ENCODE results near the gene RASA1. TPM values are rescaled to one million over a fixed set of nuclear protein-coding genes. Genes with fewer than 3 reads are reported as not detected.

The RASA1 gene
- total and polyA plus RNA-seq, 2 experiments from 2014 or later: 9.3 to 35.0 TPM

DNA sequence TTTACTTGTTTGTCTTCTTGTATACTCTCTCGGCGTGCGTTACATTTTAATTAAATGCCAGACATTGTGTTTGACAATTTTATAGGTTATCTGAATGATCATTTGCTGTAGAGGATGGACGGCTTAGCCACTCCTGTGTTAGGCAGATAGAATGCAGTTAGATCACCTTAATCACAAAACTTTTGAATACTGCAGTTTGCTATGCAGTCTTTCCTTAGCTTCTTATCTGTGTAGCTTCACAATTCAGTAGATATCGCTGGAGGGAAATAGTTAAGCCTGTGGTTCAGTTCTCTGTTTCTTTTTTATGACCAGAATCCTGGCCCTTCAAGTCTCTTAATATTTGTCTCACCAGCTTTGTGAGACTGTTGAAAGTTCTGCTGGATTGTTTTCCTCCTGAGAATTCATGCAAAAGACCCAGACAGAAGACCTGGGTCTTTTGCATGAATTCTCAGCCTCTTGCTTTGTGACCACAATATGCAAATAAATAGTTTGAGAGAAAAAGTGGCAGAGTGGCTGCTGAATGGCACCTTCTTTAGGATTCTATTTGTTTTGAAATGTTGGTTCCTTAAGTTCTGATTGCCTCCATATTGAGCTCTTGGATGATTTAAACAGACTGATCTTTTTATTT is 40.2 kb downstream of the RASA1 start:
- Histone ChIP-seq H3K36me3 (ENCODE audit: insufficient read depth) (no peaks in the 10 kb centered on the region; the same call in 1 of the 2 replicates), H3K4me1 (ENCODE audit: insufficient read depth) (peaks cover 31% of the 10 kb centered on the region), H3F3A (replicated peaks; ENCODE audit: low read depth) (no peaks in the 10 kb centered on the region), H4K20me1 (replicated peaks; ENCODE audit: insufficient read depth) (peaks cover 30% of the 10 kb centered on the region; the same call in 1 of the 2 replicates), H2AFZ (no peak overlapping the region), H3K9me2 (ENCODE audit: insufficient read depth) (no peaks in the 10 kb centered on the region), H3K27me3 (ENCODE audit: insufficient read depth) (no peaks in the 10 kb centered on the region), H3K79me2 (replicated peaks; ENCODE audit: insufficient read depth) (peaks cover 60% of the 10 kb centered on the region), H3K4me3 (no peak overlapping the region), H3K4me2 (peak overlapping the region; percentile 10; the same call in 1 of the 2 replicates), H3K27ac (ENCODE audit: low read depth) (peak overlapping the region; percentile 68; the same call in 1 of the 2 replicates)
- ATAC-seq: no peak
- peaks cover 39% of the 10 kb centered on the region for H3K4me1 Mint-ChIP-seq
- peak overlapping the region; percentile 54; the same call in 1 of the 2 replicates for H3K27ac Mint-ChIP-seq
- H3K9me3 Mint-ChIP-seq: 0 out of 3 replicates have a peak, but pooled peaks cover 5% of the 10 kb centered on the region
- no peak for TF ChIP-seq CREB1 (CRISPR knock-in tag; IDR thresholded peaks at IDR 0.05; ENCODE audit: low read depth)
- no peak for TF ChIP-seq EZH2phosphoT487 (IDR thresholded peaks at IDR 0.05; ENCODE audit: unreplicated experiment)
- TF ChIP-seq, protein P1, sequence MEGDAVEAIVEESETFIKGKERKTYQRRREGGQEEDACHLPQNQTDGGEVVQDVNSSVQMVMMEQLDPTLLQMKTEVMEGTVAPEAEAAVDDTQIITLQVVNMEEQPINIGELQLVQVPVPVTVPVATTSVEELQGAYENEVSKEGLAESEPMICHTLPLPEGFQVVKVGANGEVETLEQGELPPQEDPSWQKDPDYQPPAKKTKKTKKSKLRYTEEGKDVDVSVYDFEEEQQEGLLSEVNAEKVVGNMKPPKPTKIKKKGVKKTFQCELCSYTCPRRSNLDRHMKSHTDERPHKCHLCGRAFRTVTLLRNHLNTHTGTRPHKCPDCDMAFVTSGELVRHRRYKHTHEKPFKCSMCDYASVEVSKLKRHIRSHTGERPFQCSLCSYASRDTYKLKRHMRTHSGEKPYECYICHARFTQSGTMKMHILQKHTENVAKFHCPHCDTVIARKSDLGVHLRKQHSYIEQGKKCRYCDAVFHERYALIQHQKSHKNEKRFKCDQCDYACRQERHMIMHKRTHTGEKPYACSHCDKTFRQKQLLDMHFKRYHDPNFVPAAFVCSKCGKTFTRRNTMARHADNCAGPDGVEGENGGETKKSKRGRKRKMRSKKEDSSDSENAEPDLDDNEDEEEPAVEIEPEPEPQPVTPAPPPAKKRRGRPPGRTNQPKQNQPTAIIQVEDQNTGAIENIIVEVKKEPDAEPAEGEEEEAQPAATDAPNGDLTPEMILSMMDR (conservative IDR thresholded peaks at IDR 0.05; ENCODE audit: low read depth in 2 of 2): no peak
- TF ChIP-seq, protein P2, sequence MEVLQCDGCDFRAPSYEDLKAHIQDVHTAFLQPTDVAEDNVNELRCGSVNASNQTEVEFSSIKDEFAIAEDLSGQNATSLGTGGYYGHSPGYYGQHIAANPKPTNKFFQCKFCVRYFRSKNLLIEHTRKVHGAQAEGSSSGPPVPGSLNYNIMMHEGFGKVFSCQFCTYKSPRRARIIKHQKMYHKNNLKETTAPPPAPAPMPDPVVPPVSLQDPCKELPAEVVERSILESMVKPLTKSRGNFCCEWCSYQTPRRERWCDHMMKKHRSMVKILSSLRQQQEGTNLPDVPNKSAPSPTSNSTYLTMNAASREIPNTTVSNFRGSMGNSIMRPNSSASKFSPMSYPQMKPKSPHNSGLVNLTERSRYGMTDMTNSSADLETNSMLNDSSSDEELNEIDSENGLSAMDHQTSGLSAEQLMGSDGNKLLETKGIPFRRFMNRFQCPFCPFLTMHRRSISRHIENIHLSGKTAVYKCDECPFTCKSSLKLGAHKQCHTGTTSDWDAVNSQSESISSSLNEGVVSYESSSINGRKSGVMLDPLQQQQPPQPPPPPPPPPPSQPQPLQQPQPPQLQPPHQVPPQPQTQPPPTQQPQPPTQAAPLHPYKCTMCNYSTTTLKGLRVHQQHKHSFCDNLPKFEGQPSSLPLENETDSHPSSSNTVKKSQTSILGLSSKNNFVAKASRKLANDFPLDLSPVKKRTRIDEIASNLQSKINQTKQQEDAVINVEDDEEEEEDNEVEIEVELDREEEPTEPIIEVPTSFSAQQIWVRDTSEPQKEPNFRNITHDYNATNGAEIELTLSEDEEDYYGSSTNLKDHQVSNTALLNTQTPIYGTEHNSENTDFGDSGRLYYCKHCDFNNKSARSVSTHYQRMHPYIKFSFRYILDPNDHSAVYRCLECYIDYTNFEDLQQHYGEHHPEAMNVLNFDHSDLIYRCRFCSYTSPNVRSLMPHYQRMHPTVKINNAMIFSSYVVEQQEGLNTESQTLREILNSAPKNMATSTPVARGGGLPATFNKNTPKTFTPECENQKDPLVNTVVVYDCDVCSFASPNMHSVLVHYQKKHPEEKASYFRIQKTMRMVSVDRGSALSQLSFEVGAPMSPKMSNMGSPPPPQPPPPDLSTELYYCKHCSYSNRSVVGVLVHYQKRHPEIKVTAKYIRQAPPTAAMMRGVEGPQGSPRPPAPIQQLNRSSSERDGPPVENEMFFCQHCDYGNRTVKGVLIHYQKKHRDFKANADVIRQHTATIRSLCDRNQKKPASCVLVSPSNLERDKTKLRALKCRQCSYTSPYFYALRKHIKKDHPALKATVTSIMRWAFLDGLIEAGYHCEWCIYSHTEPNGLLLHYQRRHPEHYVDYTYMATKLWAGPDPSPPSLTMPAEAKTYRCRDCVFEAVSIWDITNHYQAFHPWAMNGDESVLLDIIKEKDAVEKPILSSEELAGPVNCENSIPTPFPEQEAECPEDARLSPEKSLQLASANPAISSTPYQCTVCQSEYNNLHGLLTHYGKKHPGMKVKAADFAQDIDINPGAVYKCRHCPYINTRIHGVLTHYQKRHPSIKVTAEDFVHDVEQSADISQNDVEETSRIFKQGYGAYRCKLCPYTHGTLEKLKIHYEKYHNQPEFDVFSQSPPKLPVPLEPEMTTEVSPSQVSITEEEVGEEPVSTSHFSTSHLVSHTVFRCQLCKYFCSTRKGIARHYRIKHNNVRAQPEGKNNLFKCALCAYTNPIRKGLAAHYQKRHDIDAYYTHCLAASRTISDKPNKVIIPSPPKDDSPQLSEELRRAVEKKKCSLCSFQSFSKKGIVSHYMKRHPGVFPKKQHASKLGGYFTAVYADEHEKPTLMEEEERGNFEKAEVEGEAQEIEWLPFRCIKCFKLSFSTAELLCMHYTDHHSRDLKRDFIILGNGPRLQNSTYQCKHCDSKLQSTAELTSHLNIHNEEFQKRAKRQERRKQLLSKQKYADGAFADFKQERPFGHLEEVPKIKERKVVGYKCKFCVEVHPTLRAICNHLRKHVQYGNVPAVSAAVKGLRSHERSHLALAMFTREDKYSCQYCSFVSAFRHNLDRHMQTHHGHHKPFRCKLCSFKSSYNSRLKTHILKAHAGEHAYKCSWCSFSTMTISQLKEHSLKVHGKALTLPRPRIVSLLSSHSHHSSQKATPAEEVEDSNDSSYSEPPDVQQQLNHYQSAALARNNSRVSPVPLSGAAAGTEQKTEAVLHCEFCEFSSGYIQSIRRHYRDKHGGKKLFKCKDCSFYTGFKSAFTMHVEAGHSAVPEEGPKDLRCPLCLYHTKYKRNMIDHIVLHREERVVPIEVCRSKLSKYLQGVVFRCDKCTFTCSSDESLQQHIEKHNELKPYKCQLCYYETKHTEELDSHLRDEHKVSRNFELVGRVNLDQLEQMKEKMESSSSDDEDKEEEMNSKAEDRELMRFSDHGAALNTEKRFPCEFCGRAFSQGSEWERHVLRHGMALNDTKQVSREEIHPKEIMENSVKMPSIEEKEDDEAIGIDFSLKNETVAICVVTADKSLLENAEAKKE (CRISPR knock-in tag; IDR thresholded peaks at IDR 0.05): no peak
- H3K36me3 Mint-ChIP-seq (ENCODE audit: low read depth): peaks cover 27% of the 10 kb centered on the region
- H3K4me3 Mint-ChIP-seq: no peak overlapping the region
- peaks cover 2% of the 10 kb centered on the region for H3K27me3 Mint-ChIP-seq (ENCODE audit: insufficient read depth, low read depth, poor library complexity)
- peak; percentile 39 for DNase-seq (ENCODE audit: low spot score)
